Large intestine (tissue), 3 donors: ENCODE data around the gene ATP2A3. TPM values are rescaled to one million over a fixed set of nuclear protein-coding genes. Genes with fewer than 3 reads are reported as not detected.

Experiments used
- DNase-seq, 2 donors: peaks; one replicate each; pipeline versions ENCODE4 v3.0.0 to v3.0.0-alpha.2; 2013
- H3K27ac ChIP-seq: one replicate; pipeline ENCODE4 v1.5.1; 2013; ENCODE audit warnings: low read length
- H3K27me3 ChIP-seq: 2 replicates; pipeline ENCODE4 v1.6.1; 2013; ENCODE audit warnings: low read length; ENCODE audit not compliant: control insufficient read depth, insufficient read depth
- H3K36me3 ChIP-seq: 2 replicates; pipeline ENCODE4 v1.6.1; 2013; ENCODE audit warnings: low read length; ENCODE audit not compliant: control insufficient read depth, insufficient read depth
- H3K4me1 ChIP-seq: one replicate; pipeline ENCODE4 v1.6.1; 2013; ENCODE audit warnings: low read length; ENCODE audit not compliant: control insufficient read depth, insufficient read depth
- H3K4me3 ChIP-seq: one replicate; pipeline ENCODE4 v1.5.1; 2013; ENCODE audit warnings: low read length
- H3K9me3 ChIP-seq: one replicate; pipeline ENCODE4 v1.6.1; 2013; ENCODE audit warnings: mild to moderate bottlenecking, low read depth, low read length, moderate library complexity; ENCODE audit not compliant: control insufficient read depth
- WGBS: methylation state at CpG from one replicate; pipeline ENCODE4 v1.1.5; 2013; ENCODE audit warnings: low lambda C conversion rate; ENCODE audit not compliant: insufficient coverage; 5-methylcytosine and 5-hydroxymethylcytosine counted together
- polyA plus RNA-seq: library from polyadenylated mRNA; unstranded; fragments of 120-200 nt; gene quantifications from one replicate; pipeline ENCODE4 v1.2.1, GENCODE V29; 2013

ATP2A3 gene
- polyA plus RNA-seq, 1 donor, result 44.4 TPM

- no peak overlapping the region for H3K4me3 ChIP-seq
- H3K27me3 ChIP-seq, result no peaks in the 10 kb centered on the region
- peak overlapping the region; percentile 5 for H3K27ac ChIP-seq
- peaks cover 3% of the 10 kb centered on the region for H3K36me3 ChIP-seq
- WGBS, result 70% methylated on average over 4 of the region's 30 CpGs
- peaks cover 21% of the 10 kb centered on the region for H3K4me1 ChIP-seq
- DNase-seq, result peak in 1 of 2 donors; percentile 78
- peaks cover 4% of the 10 kb centered on the region for H3K9me3 ChIP-seq
Measured at GRCh38 chr17:3911271-3912053, 52.8 kb downstream of the ATP2A3 start.

GRCh38 chr17:3910420-3911270, 53.6 kb downstream of the ATP2A3 start:
- WGBS, result 93% methylated on average over 3 of the region's 11 CpGs
- peaks cover 13% of the 10 kb centered on the region for H3K4me1 ChIP-seq
- DNase-seq, result no peak
- no peaks in the 10 kb centered on the region for H3K27me3 ChIP-seq
- peaks cover 3% of the 10 kb centered on the region for H3K36me3 ChIP-seq
- no peaks in the 10 kb centered on the region for H3K9me3 ChIP-seq
- H3K27ac ChIP-seq, result no peak overlapping the region
- H3K4me3 ChIP-seq, result no peak overlapping the region

GRCh38 chr17:3909257-3909656, 55.0 kb downstream of the ATP2A3 start:
- DNase-seq, result no peak
- Histone ChIP-seq H3K4me1 (peaks cover 12% of the 10 kb centered on the region), H3K27ac (no peak overlapping the region), H3K27me3 (no peaks in the 10 kb centered on the region), H3K4me3 (no peak overlapping the region), H3K9me3 (no peaks in the 10 kb centered on the region), H3K36me3 (peaks cover 3% of the 10 kb centered on the region)
- no CpG with 5 or more reads among the region's 12 CpGs for WGBS

GRCh38 chr17:3907483-3908216, 56.6 kb downstream of the ATP2A3 start:
- Histone ChIP-seq H3K27ac (no peak overlapping the region), H3K4me1 (peaks cover 4% of the 10 kb centered on the region), H3K4me3 (no peak overlapping the region), H3K9me3 (no peaks in the 10 kb centered on the region), H3K36me3 (peaks cover 7% of the 10 kb centered on the region), H3K27me3 (no peaks in the 10 kb centered on the region)
- DNase-seq, result no peak
- no CpG with 5 or more reads among the region's 11 CpGs for WGBS

DNA sequence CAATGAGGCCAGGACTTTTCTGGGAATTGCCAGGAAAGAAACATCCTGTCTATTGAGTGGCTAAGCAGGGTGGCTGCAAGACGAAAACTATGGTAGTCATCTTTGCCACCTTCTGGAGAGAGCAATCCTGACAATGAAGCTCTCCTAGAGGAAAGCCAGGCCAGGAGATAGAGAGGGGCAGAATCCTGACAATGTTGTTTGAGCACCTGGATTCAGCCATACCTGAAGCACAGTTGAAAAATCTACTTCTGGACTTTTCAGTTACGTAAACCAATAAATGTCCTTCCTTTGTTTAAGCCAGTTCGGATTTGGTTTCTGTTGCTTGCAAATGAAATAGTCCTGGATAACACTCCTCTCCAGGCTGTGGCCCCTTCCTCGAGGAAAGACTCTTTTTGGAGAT, 57.4 kb downstream of the ATP2A3 start:
- Histone ChIP-seq H3K4me3 (no peak overlapping the region), H3K9me3 (no peaks in the 10 kb centered on the region), H3K4me1 (peaks cover 4% of the 10 kb centered on the region), H3K27me3 (no peaks in the 10 kb centered on the region), H3K36me3 (peaks cover 7% of the 10 kb centered on the region), H3K27ac (no peak overlapping the region)
- DNase-seq, result no peak
- no CpG with 5 or more reads among the region's 4 CpGs for WGBS

GRCh38 chr17:3905017-3905520, 59.2 kb downstream of the ATP2A3 start:
- Histone ChIP-seq H3K27me3 (no peaks in the 10 kb centered on the region), H3K9me3 (no peaks in the 10 kb centered on the region), H3K4me3 (no peak overlapping the region), H3K36me3 (peaks cover 4% of the 10 kb centered on the region), H3K27ac (no peak overlapping the region), H3K4me1 (no peaks in the 10 kb centered on the region)
- WGBS, result no CpG with 5 or more reads among the region's 11 CpGs
- DNase-seq, result no peak

GRCh38 chr17:3904501-3904900, 59.7 kb downstream of the ATP2A3 start:
- Histone ChIP-seq H3K27ac (no peak overlapping the region), H3K4me3 (no peak overlapping the region), H3K36me3 (peaks cover 4% of the 10 kb centered on the region), H3K27me3 (no peaks in the 10 kb centered on the region), H3K9me3 (no peaks in the 10 kb centered on the region), H3K4me1 (no peaks in the 10 kb centered on the region)
- no peak for DNase-seq
- WGBS, result no CpG with 5 or more reads among the region's 15 CpGs

DNA sequence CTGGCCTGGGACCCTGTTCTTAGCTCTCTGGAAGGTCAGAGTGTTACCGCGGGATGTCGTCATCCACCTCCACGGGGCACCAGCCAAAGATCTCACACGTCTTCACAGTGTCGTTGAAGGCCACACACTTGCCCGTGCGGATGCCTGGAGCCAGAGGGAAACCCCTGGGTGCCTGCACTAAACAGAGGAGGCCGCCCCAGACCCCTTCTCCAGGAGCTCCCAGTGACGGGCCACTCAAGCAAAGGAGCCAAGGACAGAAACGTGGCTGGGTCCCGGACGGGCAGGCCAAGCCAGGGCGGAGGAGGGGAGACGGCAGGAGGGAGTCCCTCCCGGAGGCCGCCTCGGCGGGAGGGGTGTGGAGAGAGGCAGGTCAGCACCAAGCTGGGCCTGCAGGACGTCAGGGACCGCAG, 60.4 kb downstream of the ATP2A3 start:
- Histone ChIP-seq H3K4me1 (no peaks in the 10 kb centered on the region), H3K27me3 (no peaks in the 10 kb centered on the region), H3K36me3 (peaks cover 4% of the 10 kb centered on the region), H3K4me3 (no peak overlapping the region), H3K27ac (no peak overlapping the region), H3K9me3 (no peaks in the 10 kb centered on the region)
- 60% methylated on average over 1 of the region's 21 CpGs for WGBS
- no peak for DNase-seq

- no CpG with 5 or more reads among the region's 25 CpGs for WGBS
Measured at GRCh38 chr17:3903051-3903825, 61.0 kb downstream of the ATP2A3 start.

More at GRCh38 chr17:3903051-3903825, 61.0 kb downstream of the ATP2A3 start:
- no peak overlapping the region for H3K4me3 ChIP-seq
- H3K4me1 ChIP-seq, result no peaks in the 10 kb centered on the region
- H3K9me3 ChIP-seq, result no peaks in the 10 kb centered on the region
- no peak for DNase-seq
- no peaks in the 10 kb centered on the region for H3K27me3 ChIP-seq
- H3K36me3 ChIP-seq, result peaks cover 9% of the 10 kb centered on the region
- no peak overlapping the region for H3K27ac ChIP-seq
